BJ (cell line): ENCODE data around the gene GLCCI1. TPM values are rescaled to one million over a fixed set of nuclear protein-coding genes. Genes with fewer than 3 reads are reported as not detected.
"Not testable (repeated sequence)": the region's sequence is repeated elsewhere in the genome, so short reads cannot be mapped to it uniquely, and the experiment has no call there.

ENCODE experiments used
- CTCF ChIA-PET: fragments of 350-600 bp; formaldehyde crosslinking; extraction: SDS; loops from one replicate; lab custom pipeline; 2021; ENCODE audit warnings: antibody characterized with exemption, inconsistent platforms; lab: Yijun Ruan, JAX
- POLR2A ChIA-PET: fragments of 300-600 bp; sonication (Branson Sonifier 250); formaldehyde crosslinking; extraction: SDS; loops from one replicate; lab custom pipeline; 2021; ENCODE audit warnings: antibody characterized with exemption; lab: Charles Lee
- DNase-seq: peaks from one replicate; pipeline ENCODE4 v3.0.0-alpha.2; 2011; ENCODE audit warnings: low read depth
- H3K27me3 ChIP-seq: 2 replicates; pipeline ENCODE4 v1.6.0; 2011; ENCODE audit warnings: low read length; ENCODE audit not compliant: control insufficient read depth, insufficient read depth
- H3K36me3 ChIP-seq: 2 replicates; pipeline ENCODE4 v1.5.1; 2011; ENCODE audit warnings: low read length; ENCODE audit not compliant: control insufficient read depth, insufficient read depth
- H3K4me3 ChIP-seq: 2 replicates; pipeline ENCODE4 v1.5.1; 2011; ENCODE audit warnings: low read depth, mild to moderate bottlenecking, control low read depth, low read length
- CTCF ChIP-seq: IDR thresholded peaks from 2 replicates; pipeline ENCODE4 v1.5.1; 2011; ENCODE audit warnings: low read depth, mild to moderate bottlenecking, control low read depth, inconsistent platforms, low read length, moderate library complexity; ENCODE audit not compliant: insufficient read depth
- polyA plus RNA-seq: library from polyadenylated mRNA; depleted of rRNA; stranded (reverse); fragments of >200 nt; gene quantifications from 2 replicates; pipeline ENCODE4 v1.2.3, GENCODE V29; 2011

Gene GLCCI1
- polyA plus RNA-seq, 1 experiment = 11.2 TPM

GRCh38 chr7:8085420-8085819, 116.8 kb downstream of the GLCCI1 start:
- TF ChIP-seq CTCF = no peak
- no peak for DNase-seq
- 0 out of 2 replicates have a peak, but pooled peaks cover 3% of the 10 kb centered on the region for H3K36me3 ChIP-seq
- H3K27me3 ChIP-seq = no peaks in the 10 kb centered on the region
- no peak overlapping the region for H3K4me3 ChIP-seq
- POLR2A ChIA-PET = no interaction called here
- CTCF ChIA-PET = no interaction called here

- ChIA-PET POLR2A (no interaction called here), CTCF (interaction anchor here (1.4 kb wide), 1 partner anchor 104 kb away, joined by 3 read pairs; no protein-coding TSS in a partner anchor)
- no peak for DNase-seq
- Histone ChIP-seq H3K36me3 (0 out of 2 replicates have a peak, but pooled peaks cover 3% of the 10 kb centered on the region), H3K27me3 (no peaks in the 10 kb centered on the region), H3K4me3 (no peak overlapping the region)
- TF ChIP-seq CTCF = no peak
These were observed 117.6 kb downstream of the GLCCI1 start for GRCh38 chr7:8086239-8086638.

- CTCF ChIA-PET = interaction anchor here (0.6 kb wide), 1 partner anchor 14 kb away, joined by 3 read pairs; no protein-coding TSS in a partner anchor
- POLR2A ChIA-PET = no interaction called here
- no peaks in the 10 kb centered on the region for H3K27me3 ChIP-seq
- no peak overlapping the region for H3K4me3 ChIP-seq
- TF ChIP-seq CTCF = no peak
- DNase-seq = no peak
- 0 out of 2 replicates have a peak, but pooled peaks cover 3% of the 10 kb centered on the region for H3K36me3 ChIP-seq
These were observed 120.6 kb downstream of the GLCCI1 start for GRCh38 chr7:8089036-8089780.

- no peaks in the 10 kb centered on the region for H3K27me3 ChIP-seq
- H3K4me3 ChIP-seq = no peak overlapping the region
- ChIA-PET CTCF (interaction anchor here (1.5 kb wide), 1 partner anchor 13 kb away, joined by 3 read pairs; no protein-coding TSS in a partner anchor), POLR2A (no interaction called here)
- DNase-seq = no peak
- no peaks in the 10 kb centered on the region for H3K36me3 ChIP-seq
- TF ChIP-seq CTCF = no peak
These were observed 123.5 kb downstream of the GLCCI1 start for GRCh38 chr7:8092140-8092539.

GRCh38 chr7:8094164-8095140, 125.9 kb downstream of the GLCCI1 start:
- DNase-seq = no peak
- TF ChIP-seq CTCF = no peak
- Histone ChIP-seq H3K27me3 (no peaks in the 10 kb centered on the region), H3K4me3 (no peak overlapping the region), H3K36me3 (no peaks in the 10 kb centered on the region)
- ChIA-PET CTCF (no interaction called here), POLR2A (no interaction called here)

- H3K27me3 ChIP-seq, POLR2A ChIA-PET, H3K4me3 ChIP-seq, DNase-seq, H3K36me3 ChIP-seq, CTCF ChIA-PET: not testable (repeated sequence)
These were observed 132.7 kb downstream of the GLCCI1 start for GRCh38 chr7:8101292-8101691.
